Skeletal muscle satellite cell (primary cell): Measurements from ENCODE around the gene B3GALNT2.
A peak's percentile ranks its signal among the peaks of the same experiment; 100 is the strongest.

Experiments
- H3K27me3 ChIP-seq: 2 replicates; pipeline ENCODE4 v1.7.0; 2013; ENCODE audit warnings: low read length; ENCODE audit not compliant: control insufficient read depth, insufficient read depth
- H3K36me3 ChIP-seq: 2 replicates; pipeline ENCODE4 v1.7.0; 2013; ENCODE audit warnings: mild to moderate bottlenecking, control low read depth, low read length; ENCODE audit not compliant: insufficient read depth
- H3K4me1 ChIP-seq: 2 replicates; pipeline ENCODE4 v1.7.0; 2013; ENCODE audit warnings: low read length; ENCODE audit not compliant: control insufficient read depth, insufficient read depth
- H3K4me2 ChIP-seq: 2 replicates; pipeline ENCODE4 v1.7.0; 2013; ENCODE audit warnings: mild to moderate bottlenecking, low read length
- H3K4me3 ChIP-seq: 2 replicates; pipeline ENCODE4 v1.7.0; 2013; ENCODE audit warnings: low read length
- H3K9ac ChIP-seq: 2 replicates; pipeline ENCODE4 v1.7.0; 2013; ENCODE audit warnings: mild to moderate bottlenecking, low read depth, low read length, moderate library complexity
- H3K9me3 ChIP-seq: replicated peaks from 2 replicates; pipeline ENCODE4 v1.7.0; 2013; ENCODE audit warnings: mild to moderate bottlenecking, control low read depth, low read length

Gene B3GALNT2

DNA sequence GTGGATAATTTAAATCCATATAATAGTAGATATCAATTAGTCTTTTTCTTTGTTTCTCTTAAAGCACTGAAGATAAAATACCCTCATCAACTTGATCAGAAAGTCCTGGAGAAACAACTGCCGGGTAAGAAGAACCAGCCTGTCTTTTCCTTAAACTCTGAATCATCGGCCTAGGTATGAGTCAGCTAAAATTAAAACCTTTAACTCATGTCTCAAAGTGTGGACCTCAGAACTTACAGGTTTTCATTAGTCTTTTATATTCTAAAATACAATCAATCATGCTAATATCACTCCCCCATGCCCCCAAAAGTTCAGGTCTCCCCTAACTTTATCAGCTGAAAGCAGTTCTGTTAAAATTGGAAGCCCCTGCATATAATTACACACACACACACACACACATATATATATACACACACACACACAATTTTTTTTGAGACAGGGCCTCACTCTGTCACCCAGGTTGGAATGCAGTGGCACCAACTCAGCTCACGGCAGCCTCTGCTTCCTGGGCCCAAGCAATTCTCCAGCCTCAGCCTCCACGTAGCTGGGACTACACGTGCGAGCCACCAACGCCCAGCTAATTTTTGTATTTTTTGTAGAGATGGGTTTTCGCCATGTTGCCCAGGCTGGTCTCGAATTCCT, 61.3 kb downstream of the B3GALNT2 start:
- Histone ChIP-seq H3K9ac (peak overlapping the region; percentile 9), H3K36me3 (peaks cover 62% of the 10 kb centered on the region), H3K9me3 (no peaks in the 10 kb centered on the region), H3K4me1 (peaks cover 12% of the 10 kb centered on the region), H3K27me3 (no peaks in the 10 kb centered on the region), H3K4me3 (no peak overlapping the region), H3K4me2 (peak overlapping the region; percentile 1)

DNA sequence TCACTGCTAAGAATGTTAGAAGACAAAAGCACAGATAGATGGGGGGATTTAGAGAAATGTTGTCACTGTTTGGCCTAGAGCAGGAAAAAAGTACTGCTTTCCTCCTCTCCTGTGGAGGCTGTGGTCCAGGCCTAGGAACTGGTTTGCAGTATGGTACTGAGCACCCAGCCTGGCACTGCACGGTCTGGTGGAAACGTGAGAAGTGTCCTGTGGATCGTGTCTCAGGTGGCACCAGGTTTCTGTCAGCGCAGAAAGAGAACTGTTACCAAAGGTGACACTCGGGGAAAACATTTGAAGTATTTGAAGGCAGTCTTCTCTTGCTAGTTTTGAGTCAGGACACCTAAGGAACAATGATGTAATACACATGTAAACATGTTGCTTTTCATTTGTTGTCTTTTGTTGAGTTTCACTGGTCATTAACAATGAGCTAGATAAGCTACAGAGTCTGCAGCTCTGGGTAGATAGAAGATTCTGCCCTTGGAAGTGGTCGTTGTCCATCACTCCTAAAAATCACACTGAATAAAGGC, 63.0 kb downstream of the B3GALNT2 start:
- H3K4me2 ChIP-seq = no peak overlapping the region
- no peak overlapping the region for H3K4me3 ChIP-seq
- peaks cover 57% of the 10 kb centered on the region for H3K36me3 ChIP-seq
- no peaks in the 10 kb centered on the region for H3K9me3 ChIP-seq
- H3K4me1 ChIP-seq = peaks cover 12% of the 10 kb centered on the region
- no peaks in the 10 kb centered on the region for H3K27me3 ChIP-seq
- H3K9ac ChIP-seq = no peak overlapping the region

DNA sequence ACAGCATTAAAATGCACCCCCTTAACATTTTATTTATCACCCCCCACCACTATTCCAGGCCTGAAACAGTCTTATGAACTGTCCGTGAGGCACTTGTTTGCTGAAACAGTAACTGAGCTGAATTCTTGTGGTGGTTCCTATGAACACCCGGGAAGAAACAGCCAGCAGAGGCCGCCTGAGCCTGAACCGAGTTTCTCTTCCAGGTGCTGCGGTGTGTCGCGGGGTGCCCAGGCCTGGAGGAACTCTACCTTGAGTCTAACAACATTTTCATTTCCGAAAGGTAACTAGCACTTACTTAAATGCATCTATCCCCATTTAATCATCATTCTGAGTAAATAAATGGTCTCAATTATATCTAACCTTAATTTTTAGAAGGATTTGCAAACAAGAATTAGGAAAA, 70.3 kb downstream of the B3GALNT2 start:
- Histone ChIP-seq H3K4me3 (no peak overlapping the region), H3K27me3 (no peaks in the 10 kb centered on the region), H3K4me1 (peaks cover 3% of the 10 kb centered on the region), H3K9me3 (no peaks in the 10 kb centered on the region), H3K36me3 (peaks cover 29% of the 10 kb centered on the region), H3K4me2 (no peak overlapping the region), H3K9ac (no peak overlapping the region)

DNA sequence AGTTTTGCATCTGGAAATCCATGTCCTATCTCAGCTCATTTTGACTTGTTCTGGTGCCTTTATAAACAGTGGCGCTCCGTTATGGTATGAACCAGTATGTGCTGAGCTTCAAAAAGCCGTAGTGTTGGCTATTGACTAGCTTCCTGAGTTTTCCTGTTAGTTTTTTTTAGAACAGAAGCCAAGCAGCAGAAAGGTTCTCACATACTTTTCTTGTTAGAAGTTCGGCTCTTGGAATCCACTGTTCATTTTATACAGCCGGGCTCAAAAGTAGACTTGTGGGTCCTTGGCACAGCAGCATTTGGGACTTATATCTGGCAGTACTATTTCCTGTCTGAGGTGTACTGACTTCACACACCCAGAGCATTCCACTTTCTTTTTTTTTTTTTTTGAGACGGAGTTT, 73.3 kb downstream of the B3GALNT2 start:
- Histone ChIP-seq H3K4me2 (no peak overlapping the region), H3K27me3 (no peaks in the 10 kb centered on the region), H3K4me1 (peaks cover 3% of the 10 kb centered on the region), H3K36me3 (peaks cover 15% of the 10 kb centered on the region), H3K9ac (no peak overlapping the region), H3K9me3 (no peaks in the 10 kb centered on the region), H3K4me3 (no peak overlapping the region)

DNA sequence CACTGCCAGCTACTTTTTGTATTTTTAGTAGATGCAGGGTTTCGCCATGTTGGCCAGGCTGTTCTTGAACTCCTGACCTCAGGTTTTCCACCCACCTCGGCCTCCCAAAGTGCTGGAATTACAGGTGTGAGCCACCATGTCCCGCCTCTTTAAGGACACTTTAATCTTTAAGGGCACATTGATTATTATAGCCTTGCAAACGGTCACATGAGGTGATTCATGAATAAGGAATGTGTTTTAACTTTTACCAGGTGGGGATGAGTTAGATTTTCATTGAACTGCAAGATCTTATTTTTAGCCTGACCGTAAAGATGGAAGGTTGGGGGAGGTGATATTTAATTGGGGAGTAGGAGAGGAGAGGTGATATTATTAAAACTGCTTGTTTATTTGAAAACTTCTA, 75.1 kb downstream of the B3GALNT2 start:
- Histone ChIP-seq H3K9me3 (no peaks in the 10 kb centered on the region), H3K4me3 (no peak overlapping the region), H3K36me3 (peaks cover 8% of the 10 kb centered on the region), H3K4me1 (peaks cover 3% of the 10 kb centered on the region), H3K4me2 (no peak overlapping the region), H3K9ac (no peak overlapping the region), H3K27me3 (no peaks in the 10 kb centered on the region)

DNA sequence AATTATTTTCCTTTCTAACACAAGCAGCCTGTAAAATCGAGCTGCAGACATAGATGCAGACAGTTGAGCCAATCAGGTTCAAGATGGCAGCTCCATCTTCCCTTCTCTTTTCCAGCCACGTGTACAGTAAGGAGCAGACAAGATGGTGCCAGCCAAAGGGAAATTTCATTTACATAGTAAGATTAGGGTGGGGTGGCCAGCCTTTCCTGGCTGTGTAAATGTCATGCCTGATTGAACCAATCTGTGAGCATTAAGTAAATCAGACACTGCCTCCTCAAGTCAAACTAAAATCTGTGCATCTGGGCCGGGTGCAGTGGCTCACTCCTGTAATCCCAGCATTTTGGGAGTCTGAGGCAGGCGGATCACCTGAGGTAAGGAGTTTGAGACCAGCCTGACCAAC, 76.8 kb downstream of the B3GALNT2 start:
- Histone ChIP-seq H3K4me3 (no peak overlapping the region), H3K4me1 (peaks cover 3% of the 10 kb centered on the region), H3K27me3 (no peaks in the 10 kb centered on the region), H3K9ac (no peak overlapping the region), H3K9me3 (no peaks in the 10 kb centered on the region), H3K4me2 (no peak overlapping the region), H3K36me3 (peaks cover 8% of the 10 kb centered on the region)

DNA sequence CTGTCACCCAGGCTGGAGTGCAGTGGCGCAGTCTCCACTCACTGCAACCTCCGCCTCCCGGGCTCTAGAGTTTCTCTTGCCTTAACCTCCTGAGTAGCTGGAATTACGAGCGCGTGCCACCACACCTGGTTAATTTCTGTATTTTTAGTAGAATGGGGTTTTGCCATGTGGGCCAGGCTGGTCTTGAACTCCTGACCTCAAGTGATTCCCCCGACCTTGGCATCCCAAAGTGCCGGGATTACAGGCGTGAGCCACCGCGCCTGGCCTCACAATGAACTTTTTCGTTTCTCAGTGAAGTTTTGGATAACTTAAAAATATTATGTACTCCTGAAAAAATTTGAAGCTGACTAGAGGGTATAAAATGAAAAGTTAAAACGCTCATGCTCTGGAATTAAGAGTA, 77.6 kb downstream of the B3GALNT2 start:
- Histone ChIP-seq H3K27me3 (no peaks in the 10 kb centered on the region), H3K4me1 (peaks cover 3% of the 10 kb centered on the region), H3K36me3 (peaks cover 8% of the 10 kb centered on the region), H3K4me3 (no peak overlapping the region), H3K9ac (no peak overlapping the region), H3K9me3 (no peaks in the 10 kb centered on the region), H3K4me2 (no peak overlapping the region)

DNA sequence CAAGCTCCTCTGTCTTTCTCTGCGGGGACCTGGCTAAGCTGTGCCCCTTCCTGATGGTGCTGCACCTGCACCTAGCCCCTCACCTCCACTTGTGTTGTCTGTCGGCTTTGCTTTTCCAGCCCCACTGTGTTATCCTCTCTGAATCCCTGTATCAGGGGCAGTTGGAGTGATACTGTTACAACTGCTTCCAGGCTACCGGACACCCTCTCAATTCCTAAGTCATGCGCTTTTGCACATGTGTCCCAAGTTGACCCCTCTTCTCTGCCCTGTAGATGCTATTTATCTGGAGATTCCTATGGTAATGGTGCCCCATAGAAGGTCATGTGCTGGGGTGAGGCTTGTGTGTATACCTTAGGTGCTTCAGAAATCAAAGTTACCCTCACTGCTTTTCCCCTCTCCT, 78.1 kb downstream of the B3GALNT2 start:
- H3K9me3 ChIP-seq = no peaks in the 10 kb centered on the region
- H3K4me2 ChIP-seq = no peak overlapping the region
- no peak overlapping the region for H3K9ac ChIP-seq
- no peaks in the 10 kb centered on the region for H3K27me3 ChIP-seq
- no peak overlapping the region for H3K4me3 ChIP-seq
- H3K36me3 ChIP-seq = peaks cover 8% of the 10 kb centered on the region
- peaks cover 3% of the 10 kb centered on the region for H3K4me1 ChIP-seq

DNA sequence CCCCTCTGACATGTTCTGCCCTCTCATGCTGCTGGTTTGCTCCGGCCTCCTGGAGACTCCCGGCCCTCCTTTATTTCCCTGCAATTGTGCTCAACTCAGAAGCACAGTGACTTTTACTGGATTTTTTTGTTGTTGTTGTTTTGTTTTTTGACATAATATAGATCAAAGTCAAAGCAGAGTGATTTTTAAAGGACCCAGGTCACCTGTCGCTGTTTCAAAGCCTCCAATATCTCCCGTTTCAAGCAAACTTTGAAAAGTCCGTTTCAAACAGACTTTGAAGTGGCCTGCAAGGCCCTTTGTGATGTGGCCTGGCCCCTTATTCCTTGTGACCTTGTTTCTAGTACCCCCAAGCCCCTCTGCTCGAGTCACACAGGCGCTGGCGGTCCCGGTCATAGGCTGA, 78.9 kb downstream of the B3GALNT2 start:
- H3K27me3 ChIP-seq = no peaks in the 10 kb centered on the region
- no peak overlapping the region for H3K9ac ChIP-seq
- no peaks in the 10 kb centered on the region for H3K9me3 ChIP-seq
- H3K4me3 ChIP-seq = no peak overlapping the region
- H3K4me2 ChIP-seq = no peak overlapping the region
- peaks cover 5% of the 10 kb centered on the region for H3K36me3 ChIP-seq
- H3K4me1 ChIP-seq = peaks cover 3% of the 10 kb centered on the region

DNA sequence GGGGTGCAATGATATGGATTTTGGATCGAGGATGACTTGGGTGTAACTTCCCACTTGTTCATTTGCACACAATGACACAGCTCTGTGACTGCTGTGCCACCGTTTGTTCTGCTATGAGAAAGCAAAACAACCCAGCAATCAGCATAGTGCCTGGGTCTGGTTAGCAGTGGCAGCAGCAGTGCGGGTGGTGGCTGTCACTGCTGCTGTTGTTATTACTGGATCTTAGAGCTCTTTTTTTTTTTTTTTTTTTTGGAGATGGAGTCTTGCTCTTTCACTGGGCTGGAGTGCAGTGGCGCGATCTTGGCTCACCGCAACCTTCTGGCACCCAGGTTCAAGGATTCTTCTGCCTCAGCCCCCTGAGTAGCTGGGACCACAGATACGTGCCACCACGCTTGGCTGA, 80.2 kb downstream of the B3GALNT2 start:
- Histone ChIP-seq H3K9ac (no peak overlapping the region), H3K36me3 (peaks cover 5% of the 10 kb centered on the region), H3K9me3 (no peaks in the 10 kb centered on the region), H3K27me3 (no peaks in the 10 kb centered on the region), H3K4me2 (no peak overlapping the region), H3K4me3 (no peak overlapping the region), H3K4me1 (peaks cover 2% of the 10 kb centered on the region)

DNA sequence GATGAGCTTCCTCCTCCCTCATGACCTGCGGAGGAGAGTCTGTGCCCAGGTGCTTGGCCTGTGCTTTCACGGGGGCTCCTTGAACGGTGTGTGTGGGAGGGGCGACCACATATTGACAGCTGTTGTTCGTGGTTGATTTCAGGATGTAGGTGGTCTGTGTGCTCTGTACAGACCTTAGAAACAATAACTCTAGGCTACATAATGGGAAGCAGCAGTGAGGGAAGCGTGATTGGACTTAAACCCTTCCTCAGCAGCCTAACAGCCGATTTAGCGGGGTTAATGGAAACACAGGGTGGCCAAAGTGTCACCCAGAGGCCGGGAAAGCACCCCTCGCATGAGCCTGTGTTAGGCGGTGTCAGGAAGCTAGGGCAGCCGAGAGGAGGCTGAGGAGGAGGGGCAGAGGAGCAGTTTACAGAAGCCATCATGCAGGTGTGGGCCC, 81.0 kb downstream of the B3GALNT2 start:
- Histone ChIP-seq H3K9me3 (no peaks in the 10 kb centered on the region), H3K4me1 (no peaks in the 10 kb centered on the region), H3K36me3 (peaks cover 9% of the 10 kb centered on the region), H3K4me3 (no peak overlapping the region), H3K27me3 (no peaks in the 10 kb centered on the region), H3K9ac (no peak overlapping the region), H3K4me2 (no peak overlapping the region)

DNA sequence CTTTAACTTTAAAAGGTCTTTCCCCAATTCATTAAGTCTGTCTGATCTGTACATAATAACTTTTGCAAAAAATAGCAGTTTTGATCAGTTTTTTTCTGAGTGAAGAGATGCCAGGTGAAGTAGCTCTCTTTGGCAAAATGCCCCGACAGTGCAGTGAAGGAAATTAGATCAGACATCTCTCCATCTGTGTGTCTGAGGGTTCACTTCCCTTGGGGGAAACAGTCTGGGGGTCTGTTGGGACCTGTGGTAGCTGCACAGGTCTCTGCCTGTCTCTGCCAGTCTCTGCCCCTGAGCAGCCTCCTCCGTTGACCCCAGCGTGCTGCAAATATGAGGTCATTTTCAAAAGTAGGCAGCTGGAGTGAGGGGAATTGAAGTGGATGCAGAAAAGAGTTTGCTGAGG, 82.5 kb downstream of the B3GALNT2 start:
- no peaks in the 10 kb centered on the region for H3K27me3 ChIP-seq
- no peak overlapping the region for H3K4me2 ChIP-seq
- H3K9me3 ChIP-seq = no peaks in the 10 kb centered on the region
- no peak overlapping the region for H3K4me3 ChIP-seq
- peaks cover 8% of the 10 kb centered on the region for H3K36me3 ChIP-seq
- H3K9ac ChIP-seq = no peak overlapping the region
- H3K4me1 ChIP-seq = peaks cover 3% of the 10 kb centered on the region
